GM12891 (cell line): ENCODE results near the gene KCNT1.

Experiments used
- POLR2A ChIP-seq: IDR thresholded peaks from 2 replicates; pipeline ENCODE4 v1.6.1; 2011; ENCODE audit warnings: low read depth, low read length, control low read depth
- POLR2AphosphoS5 ChIP-seq: IDR thresholded peaks from 2 replicates; pipeline ENCODE4 v1.6.1; 2011; ENCODE audit warnings: low read depth, low read length, control low read depth
- SPI1 ChIP-seq: IDR thresholded peaks from 2 replicates; pipeline ENCODE4 v1.6.1; 2011; ENCODE audit warnings: low read depth, low read length, control low read depth
- TAF1 ChIP-seq: IDR thresholded peaks from 2 replicates; pipeline ENCODE4 v1.6.1; 2011; ENCODE audit warnings: low read depth, low read length, control low read depth

- TF ChIP-seq POLR2AphosphoS5: no peak
- TF ChIP-seq TAF1: no peak
- no peak for TF ChIP-seq POLR2A
- no peak for TF ChIP-seq SPI1
These were observed 63.4 kb downstream of the KCNT1 start for GRCh38 chr9:135765416-135765815.
